Effector CD8-positive, alpha-beta T cell (primary cell): ENCODE data around the gene NTHL1.

Experiments used
- DNase-seq: peaks from one replicate; lab custom pipeline; 2025; lab: John Stamatoyannopoulos, UW

Gene NTHL1

GRCh38 chr16:2064368-2064945 is 16.8 kb upstream of the NTHL1 start:
- DNase-seq = no peak

- DNase-seq = no peak
Observed at GRCh38 chr16:2063861-2064260, 16.2 kb upstream of the NTHL1 start.

DNA sequence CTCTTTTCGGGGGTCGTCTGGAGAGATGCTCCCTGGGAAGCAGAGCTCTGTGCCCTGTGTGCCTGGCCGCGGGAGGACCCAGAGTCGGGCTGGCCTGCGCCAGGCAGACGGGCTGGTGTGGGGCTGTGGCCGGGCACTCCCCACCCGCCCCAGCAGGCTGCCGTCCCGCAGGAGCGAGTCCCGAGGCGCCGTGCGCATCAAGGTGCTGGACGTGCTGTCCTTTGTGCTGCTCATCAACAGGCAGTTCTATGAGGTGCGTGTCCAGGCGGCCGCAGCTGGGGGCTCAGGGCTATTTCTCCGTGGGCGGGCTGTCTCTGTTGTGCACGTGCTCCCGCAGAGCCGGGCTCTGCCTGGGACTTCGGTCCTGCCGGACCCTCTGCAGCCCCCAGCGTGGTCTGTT is 15.2 kb upstream of the NTHL1 start:
- no peak for DNase-seq

GRCh38 chr16:2061526-2061925 is 13.9 kb upstream of the NTHL1 start:
- DNase-seq = no peak

- DNase-seq = no peak
Observed at GRCh38 chr16:2061023-2061422, 13.4 kb upstream of the NTHL1 start.

- no peak for DNase-seq
Observed at GRCh38 chr16:2060346-2060745, 12.7 kb upstream of the NTHL1 start.

DNA sequence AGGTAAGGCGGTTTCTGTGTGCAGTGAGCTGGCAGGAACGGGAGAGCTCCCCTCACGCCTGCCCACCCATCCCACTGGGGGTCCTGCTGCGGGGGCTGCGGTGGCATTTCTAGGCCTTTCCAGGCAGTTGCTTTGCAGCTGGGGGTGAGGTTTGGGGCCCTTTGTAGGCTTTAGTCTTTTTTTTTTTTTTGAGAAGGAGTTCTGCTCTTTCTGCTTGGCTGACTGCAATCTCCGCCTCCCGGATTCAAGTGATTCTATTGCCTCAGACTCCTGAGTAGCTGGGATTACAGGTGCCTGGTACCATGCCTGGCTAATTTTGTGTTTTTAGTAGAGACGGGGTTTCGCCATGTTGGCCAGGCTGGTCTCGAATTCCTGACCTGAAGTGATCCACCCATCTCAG is 11.2 kb upstream of the NTHL1 start:
- no peak for DNase-seq

DNA sequence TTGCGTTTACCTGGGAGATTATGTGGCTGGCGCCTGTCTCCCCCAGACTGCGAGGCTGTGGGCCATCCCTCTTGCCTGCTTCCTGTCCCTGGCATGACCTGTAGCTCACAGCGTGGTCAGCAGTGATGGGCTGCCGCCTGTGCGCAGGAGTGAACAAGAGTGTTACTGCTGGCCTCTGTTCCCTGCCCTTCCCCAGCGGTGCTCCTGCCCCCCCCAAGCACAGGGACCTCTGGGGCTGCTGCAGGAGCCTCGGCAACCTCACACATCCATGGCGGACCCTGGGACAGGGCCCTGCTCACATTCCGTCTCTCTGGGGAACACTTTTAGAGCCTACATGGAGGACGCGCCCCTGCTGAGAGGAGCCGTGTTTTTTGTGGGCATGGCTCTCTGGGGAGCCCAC is 10.8 kb upstream of the NTHL1 start:
- no peak for DNase-seq

- DNase-seq = no peak
Observed at GRCh38 chr16:2057438-2057837, 9.8 kb upstream of the NTHL1 start.

DNA sequence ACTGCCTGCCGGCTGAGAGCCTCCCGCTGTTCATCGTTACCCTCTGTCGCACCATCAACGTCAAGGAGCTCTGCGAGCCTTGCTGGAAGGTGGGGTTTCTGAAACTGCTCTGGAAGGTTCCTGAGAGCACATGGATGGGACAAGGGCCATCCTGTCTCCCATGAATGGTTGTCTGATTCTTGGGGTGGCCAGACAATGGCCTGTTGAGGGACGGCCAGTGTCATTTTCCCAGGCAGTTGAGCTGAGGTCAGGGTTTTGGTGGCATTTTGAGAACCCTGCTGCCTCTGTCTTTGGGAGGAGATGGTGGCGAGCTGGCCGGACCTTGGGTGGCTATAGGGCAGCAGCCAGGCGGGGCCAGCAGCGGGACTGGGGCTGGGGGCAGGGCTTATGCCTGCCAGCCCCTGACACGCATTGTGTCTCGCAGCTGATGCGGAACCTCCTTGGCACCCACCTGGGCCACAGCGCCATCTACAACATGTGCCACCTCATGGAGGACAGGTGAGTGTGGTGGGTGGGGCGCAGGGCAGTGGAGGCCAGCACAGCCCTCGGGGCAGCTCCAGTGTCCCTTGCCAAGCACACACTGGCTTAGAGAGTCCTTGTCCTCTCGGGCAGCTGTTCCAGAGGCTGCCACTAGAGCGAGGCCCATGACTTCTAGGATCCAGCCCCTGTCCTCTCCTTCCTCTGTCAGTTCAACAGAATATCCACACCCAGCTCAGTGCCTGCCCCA is 9.2 kb upstream of the NTHL1 start:
- no peak for DNase-seq

- no peak for DNase-seq
Observed at GRCh38 chr16:2056077-2056476, 8.4 kb upstream of the NTHL1 start.

DNA sequence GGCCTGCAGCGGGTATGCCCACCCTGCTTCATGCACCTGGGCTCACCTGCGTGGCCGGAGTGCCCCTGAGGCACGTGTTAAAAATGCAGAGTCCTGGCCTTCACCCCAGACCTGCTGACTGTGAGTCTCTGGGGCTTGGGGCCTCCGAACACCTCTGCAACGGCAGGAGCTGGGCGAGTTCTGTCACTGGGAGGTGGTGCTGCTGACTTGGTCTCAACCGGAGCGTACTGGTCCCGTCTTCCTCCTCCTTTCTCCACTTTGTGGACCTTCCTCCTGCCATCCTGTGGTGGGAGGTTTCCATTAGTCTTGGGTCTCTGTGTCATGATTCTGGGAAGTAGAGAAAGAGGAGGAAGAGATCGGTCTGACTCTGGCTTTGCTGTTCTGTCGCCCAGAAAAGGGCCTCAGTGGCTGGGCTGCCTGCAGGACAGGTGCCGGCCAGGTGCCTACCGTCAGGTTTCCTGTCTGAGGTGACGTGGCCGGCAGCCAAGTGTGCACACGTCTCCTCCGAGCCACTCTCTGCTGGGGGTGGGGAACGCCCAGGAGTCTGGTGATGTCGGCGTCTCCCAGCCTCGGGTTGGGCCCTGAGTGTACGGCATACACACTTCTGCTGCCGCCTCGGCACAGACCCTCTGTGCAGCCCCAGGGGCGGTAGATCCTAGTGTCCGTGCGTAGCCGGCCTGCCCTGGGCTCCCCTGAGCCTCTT is 7.1 kb upstream of the NTHL1 start:
- no peak for DNase-seq

DNA sequence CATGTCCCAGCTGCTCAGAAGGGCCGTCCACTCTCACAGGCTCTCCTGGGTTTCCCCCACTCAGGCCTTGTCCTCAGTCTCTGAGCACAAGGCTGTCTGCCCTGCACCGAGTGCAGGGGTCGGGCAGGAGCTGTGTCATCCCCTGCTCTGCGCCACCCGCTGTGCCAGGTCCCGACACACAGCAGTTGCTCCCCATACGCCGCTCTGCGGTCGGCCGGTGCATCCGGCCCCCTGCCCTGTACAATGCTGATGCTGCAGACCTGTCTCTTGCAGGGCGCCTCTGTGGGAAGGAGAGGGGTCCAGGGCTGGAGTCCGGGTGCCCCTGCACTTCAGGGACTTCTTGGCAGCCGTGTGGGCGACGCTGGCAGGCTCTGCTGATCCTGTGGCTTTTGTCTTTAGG is 6.3 kb upstream of the NTHL1 start:
- DNase-seq = no peak

DNA sequence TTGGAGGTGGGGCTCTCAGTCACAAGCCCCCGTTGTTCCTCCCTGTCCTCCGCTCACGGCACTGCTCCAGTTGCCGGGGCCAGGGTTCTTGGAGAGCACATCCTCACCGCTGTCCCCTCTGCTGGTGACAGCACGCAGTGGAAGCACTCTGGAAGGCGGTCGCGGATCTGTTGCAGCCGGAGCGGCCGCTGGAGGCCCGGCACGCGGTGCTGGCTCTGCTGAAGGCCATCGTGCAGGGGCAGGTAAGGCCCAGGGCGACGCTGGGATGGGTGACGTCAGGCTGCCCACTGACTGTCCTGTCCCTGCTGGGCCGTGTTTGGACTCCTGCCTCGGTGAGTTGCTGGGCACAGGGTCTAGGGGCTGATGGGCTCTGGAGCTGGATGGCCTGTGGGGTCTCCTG is 5.6 kb upstream of the NTHL1 start:
- no peak for DNase-seq

- no peak for DNase-seq
Observed at GRCh38 chr16:2048116-2048543, 496 bp upstream of the NTHL1 start.

DNA sequence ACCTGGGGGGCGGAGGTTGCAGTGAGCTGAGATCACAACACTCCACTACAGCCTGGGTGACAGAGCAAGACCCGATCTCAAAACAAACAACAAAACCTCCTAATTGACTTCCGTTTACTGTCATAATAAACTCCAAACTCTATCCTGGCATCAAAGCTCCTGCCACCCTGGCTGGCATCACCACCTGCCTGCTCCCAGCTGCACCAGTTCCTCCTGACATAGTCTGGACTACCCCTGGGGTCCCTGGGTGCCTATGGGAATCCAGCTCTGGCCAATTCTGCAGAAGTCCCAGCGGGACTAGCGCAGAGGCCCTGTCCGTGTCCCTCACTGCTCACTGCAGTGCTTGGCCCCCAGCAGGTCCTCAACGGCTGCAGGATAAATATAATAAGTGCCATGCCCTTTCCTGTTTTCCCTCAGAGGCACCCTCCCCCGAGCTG is 723 bp downstream of the NTHL1 start:
- no peak for DNase-seq

DNA sequence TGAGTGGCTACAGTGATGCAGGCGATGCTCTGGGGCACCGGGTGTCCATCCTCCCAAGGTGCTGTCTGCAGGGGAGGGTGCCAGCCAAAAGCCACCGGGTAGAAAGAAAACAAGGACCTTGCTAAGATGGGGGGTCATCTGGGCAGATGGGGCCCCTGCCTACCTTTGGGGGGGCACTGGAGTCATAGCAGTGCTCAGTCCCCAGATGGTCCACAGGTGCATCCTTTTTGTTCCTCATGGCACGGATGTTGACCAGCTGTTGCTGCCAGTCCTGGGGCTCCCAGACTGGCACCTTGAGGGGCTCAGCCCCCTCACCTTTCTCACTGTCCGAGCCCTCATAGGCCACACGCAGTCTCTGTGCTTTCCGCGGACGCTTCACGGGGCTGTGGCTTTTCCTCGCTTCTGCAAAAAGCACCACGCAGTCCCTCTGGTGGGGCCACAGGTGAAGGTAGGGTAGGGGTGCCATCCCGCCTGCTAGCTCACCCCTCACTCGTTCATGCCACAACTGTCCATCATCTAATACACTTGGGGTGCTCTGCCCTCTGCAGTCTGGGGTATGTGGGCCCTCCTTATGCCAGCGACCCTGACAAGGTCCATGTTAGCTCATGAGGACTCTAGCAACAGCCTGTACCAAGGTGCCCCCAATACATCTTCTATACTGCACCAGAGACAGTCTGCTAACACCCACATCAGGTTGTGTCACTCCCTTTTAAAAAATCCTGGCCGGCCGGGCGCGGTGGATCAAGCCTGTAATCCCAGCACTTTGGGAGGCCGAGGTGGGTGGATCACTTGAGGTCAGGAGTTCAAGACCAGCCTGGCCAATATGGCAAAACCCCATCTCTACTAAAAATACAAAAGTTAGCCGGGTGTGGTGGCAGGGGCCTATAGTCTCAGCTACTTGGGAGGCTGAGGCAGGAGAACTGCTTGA is 1.4 kb downstream of the NTHL1 start:
- no peak for DNase-seq

- no peak for DNase-seq
Observed at GRCh38 chr16:2044541-2044940, 3.1 kb downstream of the NTHL1 start.

DNA sequence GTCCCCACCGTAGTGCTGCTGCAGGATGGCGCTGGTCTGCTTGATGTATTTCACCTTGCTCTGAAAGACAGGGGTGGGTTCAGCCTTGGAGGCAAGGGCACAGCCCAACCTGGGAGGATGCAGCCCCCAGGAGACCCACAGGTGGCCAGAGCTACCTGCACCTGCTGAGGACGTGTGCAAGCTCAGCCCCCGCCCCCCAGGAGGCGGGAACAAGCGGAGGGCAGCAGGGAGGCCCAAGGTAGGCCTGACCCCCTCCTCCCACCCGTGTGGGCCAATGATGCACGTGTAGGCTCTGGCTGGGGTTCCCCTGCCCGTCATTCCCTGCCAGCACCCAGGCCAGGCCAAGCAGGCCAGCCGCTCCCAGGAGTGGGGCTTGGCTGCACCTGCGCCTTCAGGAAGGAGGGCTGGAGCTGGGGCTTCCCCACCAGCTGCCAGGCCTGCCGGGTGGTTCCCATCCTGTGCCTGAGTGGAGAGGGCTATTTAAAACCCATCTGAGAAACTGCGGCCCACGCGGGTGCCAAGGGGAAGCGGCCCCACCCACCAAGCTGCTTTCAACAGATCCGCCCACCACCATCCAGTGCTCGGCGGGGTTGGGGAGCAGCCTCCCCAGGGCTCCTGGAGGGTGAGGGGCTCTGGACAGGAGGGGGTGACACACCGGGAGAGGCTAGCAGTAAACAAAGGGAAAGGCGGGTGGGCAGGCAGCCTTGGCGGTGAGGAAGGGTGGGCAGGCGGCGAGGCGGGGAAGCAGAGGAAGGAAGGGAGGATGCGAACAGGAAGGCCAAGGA is 3.8 kb downstream of the NTHL1 start:
- no peak for DNase-seq

- DNase-seq = no peak
Observed at GRCh38 chr16:2042986-2043666, 4.5 kb downstream of the NTHL1 start.
